ENCODE measurements around the gene CLSTN1.

- TF ChIP-seq, protein P1, sequence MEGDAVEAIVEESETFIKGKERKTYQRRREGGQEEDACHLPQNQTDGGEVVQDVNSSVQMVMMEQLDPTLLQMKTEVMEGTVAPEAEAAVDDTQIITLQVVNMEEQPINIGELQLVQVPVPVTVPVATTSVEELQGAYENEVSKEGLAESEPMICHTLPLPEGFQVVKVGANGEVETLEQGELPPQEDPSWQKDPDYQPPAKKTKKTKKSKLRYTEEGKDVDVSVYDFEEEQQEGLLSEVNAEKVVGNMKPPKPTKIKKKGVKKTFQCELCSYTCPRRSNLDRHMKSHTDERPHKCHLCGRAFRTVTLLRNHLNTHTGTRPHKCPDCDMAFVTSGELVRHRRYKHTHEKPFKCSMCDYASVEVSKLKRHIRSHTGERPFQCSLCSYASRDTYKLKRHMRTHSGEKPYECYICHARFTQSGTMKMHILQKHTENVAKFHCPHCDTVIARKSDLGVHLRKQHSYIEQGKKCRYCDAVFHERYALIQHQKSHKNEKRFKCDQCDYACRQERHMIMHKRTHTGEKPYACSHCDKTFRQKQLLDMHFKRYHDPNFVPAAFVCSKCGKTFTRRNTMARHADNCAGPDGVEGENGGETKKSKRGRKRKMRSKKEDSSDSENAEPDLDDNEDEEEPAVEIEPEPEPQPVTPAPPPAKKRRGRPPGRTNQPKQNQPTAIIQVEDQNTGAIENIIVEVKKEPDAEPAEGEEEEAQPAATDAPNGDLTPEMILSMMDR (IDR thresholded peaks at IDR 0.05 in 8 of 11, conservative IDR thresholded peaks at IDR 0.05 in 3 of 11): no peak
- TF ChIP-seq POLR2A (IDR thresholded peaks at IDR 0.05): no peak
Observed at GRCh38 chr1:9801909-9802308, 21.9 kb downstream of the CLSTN1 start.

Measured in spleen (tissue), 7 donors.